GM12874 (cell line): ENCODE data around the gene SLC34A3.

Source experiments
- TF ChIP-seq, protein P1 (sequence below): IDR thresholded peaks from 2 replicates; pipeline ENCODE4 v1.5.1; 2011; ENCODE audit warnings: low read depth, mild to moderate bottlenecking, control low read depth, low read length, moderate library complexity; ENCODE audit not compliant: insufficient read depth

Gene SLC34A3

DNA sequence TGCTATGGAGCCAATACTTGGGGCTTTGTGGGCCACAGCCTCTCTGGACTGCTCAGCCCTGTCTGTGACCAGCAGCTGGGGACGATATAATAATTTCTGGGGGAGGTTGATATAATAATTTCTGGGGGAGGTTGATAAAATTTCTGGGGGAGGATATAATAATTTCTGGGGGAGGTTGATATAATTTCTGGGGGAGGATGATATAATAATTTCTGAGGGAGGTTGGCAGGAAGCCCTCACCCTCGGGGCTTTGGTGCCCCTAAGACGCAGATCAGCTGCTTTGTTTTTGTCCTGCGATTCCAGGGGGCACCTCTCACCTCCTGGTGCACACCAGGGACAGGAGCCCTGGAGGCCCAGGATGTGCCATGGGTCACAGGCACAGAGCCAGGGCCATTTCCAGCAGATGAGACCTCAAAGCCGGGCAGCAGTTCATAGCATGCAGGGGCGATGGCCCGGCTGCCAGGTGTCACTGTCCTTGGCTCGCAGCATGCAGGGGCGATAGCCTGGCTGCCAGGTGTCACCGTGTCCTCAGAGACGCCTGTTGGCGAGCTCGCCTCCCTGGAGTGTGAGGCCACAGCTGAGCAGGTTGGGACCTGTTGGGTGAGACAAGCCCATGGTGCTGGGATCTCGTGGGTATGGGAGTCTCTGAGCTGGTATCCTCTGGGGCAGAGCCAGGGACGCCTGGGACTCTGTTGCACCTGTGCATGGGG lies 43.1 kb downstream of the SLC34A3 start:
- TF ChIP-seq, protein P1, sequence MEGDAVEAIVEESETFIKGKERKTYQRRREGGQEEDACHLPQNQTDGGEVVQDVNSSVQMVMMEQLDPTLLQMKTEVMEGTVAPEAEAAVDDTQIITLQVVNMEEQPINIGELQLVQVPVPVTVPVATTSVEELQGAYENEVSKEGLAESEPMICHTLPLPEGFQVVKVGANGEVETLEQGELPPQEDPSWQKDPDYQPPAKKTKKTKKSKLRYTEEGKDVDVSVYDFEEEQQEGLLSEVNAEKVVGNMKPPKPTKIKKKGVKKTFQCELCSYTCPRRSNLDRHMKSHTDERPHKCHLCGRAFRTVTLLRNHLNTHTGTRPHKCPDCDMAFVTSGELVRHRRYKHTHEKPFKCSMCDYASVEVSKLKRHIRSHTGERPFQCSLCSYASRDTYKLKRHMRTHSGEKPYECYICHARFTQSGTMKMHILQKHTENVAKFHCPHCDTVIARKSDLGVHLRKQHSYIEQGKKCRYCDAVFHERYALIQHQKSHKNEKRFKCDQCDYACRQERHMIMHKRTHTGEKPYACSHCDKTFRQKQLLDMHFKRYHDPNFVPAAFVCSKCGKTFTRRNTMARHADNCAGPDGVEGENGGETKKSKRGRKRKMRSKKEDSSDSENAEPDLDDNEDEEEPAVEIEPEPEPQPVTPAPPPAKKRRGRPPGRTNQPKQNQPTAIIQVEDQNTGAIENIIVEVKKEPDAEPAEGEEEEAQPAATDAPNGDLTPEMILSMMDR: no peak

DNA sequence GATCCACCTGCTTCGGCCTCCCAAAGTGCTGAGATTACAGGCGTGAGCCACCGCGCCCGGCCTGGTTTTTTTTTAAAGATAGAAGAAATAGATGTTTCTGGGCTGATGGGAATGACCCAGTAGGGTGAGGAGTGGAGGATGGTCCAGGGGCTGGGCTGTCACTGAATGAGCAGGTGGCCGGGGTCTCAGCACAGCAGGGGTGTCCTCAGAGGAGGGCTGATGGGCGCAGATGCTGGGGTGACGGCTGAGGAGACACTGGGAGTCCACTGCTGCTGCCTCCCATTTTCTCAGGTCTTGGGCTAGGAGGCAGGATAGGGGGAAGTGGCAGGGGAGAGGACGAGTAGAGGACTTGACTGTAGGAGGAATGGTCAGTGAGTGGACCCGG lies 44.5 kb downstream of the SLC34A3 start:
- TF ChIP-seq, protein P1: no peak

DNA sequence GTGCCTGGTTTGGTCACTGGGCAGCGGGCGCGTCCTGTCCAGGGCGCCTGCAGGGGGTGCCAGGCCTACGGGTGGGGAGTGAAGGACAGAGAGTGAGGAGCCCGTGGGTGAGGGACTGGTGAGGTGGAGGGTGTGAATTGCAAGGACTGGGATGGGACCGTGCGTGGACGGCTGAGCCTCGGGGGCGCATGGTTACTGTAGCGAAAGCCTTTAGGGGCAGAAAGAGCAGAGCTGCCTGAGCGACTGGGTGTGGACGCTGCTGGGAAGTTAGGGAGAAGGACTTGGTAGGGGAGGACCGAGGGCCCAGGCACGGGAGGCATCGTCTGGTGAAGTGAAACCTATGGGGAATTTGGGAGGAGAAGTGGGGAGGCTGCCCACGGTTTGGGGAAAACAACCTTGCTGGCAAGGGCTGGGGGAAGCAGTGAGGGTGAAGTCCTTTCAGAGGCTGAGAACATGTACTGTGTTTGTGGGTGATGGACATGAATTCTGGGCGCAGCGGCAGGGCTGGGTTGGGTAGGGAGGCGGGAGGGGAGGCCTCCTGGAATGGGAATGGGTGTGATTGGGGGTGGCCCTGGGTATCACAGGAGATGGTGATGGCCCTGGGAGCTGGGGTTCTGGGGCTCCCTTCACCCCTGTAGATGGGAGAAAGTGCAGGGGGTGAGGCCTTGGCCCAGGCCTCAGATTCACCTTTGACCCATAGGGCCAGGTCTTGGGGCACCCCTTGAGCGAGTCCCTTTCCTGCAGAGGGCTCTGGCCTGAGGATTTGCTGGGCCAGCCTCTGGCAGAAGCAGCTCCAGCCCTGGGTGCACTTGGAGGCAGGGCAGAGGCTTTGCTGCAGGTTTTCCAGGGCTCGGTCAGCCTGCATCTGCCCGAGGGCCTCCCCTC lies 45.1 kb downstream of the SLC34A3 start:
- TF ChIP-seq, protein P1: 0 out of 2 replicates have a peak, but pooled peaks have one; percentile 2

DNA sequence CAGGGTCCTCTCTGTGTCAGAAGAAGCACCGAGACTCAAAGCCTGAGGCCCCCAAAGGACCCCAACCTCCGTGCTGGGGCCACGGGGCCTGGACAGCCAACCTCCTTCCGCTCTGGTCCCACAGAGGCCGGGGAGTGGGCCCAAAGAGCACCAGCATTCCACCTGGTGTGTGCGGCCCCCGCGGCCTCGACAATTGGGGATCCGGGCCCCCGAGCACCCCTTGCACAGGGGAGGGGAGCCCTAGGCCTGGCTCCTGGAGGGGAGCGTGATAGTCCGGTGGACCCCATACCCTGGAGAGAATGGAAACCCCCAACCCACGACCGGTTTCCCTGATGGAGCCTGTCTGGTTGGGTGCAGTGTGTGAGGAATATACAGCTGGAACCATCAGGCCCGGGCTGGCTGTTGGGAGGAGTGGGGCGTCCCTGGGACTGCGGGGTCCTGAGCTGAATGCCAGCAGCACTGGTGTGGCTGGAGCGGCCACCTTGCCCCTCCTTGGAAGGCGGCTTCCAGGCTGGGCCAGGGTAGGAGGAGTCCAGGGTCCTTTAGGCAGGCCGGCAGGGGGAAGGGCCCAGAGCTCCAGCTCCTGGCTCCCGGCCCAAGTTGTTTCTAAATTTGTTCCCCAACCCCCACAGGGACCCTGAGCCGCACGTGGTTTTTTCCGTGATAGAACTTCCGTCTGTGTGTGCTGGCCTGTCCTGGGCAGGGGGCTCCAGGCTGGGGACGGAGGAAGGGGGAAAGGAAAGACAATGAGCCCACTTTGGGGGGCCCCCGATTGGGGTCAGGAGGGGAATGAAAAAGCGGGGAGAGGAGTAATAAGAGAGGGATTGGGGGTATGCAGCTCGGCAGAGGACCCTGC lies 46.0 kb downstream of the SLC34A3 start:
- TF ChIP-seq, protein P1: no peak

DNA sequence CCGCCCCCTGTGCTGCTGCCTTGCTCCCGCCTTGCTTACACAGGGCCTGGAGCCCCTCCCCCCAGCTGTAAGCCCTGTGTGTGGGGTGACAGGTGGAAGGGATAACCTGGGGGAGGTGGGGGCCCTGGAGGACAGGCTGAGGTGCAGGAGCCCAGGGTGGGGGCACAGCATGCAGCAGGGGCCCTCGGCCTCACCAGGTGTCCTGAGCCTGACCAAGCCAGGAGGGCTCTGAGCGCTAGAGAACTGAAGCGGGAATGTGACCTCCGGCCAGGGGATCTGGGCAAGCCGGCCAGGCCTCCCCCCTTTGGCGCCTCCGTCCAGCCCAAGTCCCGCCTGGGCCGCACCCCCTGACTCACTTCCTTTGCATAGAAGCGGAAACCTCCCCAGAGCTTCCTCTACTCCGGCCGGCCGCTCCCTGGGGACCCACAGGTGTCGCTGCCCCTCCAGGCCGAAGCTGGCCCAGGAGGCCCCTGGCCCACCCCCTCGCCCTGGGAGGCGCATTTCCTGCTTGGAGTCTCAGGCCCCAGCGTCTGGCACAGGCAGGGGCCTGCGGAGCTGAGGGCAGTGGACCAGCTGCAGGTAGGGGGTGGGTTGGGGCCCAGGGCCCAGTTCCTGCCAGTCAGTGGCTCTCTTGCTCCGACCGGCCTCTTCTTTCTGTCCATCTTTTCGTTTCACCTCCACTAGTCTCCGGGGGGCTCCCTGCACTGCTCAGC lies 46.8 kb downstream of the SLC34A3 start, which contains the start of gene TOR4A:
Gene TOR4A (plus strand): TSS at position 398 of the 713 bp plus-strand sequence. CDS start 964 bp downstream, outside the sequence.
- TF ChIP-seq, protein P1: peak; percentile 30; the same call in 1 of the 2 replicates

DNA sequence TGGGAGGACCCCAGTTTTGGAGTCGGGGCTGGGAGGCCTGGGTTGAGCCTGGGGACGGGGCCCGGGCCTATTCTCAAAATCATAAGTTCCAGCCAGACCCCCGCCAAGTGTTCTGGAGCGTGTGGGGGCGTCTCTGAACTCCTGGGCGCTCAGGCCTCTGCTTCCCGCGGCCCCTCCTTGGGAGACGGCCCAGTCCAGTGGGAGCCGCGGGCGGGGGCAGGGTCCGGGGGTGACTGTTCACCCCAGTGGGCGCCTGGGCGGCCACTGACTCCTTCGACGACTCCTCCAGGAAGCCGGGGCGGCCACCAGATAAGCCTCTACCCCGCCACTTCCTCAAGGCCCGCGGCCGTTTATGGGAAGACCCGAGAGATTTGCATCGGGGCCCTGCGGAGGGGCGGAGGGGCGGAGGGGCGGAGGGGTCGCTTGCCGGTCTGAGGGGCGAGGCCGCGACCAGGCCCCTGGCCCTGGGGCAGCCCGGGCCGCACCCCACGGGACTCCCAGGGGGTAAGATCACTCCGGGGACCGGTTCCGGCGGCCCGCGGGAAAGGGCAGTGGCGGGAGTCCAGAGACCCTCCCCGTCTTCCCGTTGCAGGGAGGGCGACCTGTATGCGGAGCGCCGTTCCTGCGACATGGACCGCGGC lies 47.5 kb downstream of the SLC34A3 start:
- TF ChIP-seq, protein P1: no peak
